ACHN (cell line): ENCODE data around the gene PBRM1.
A peak's percentile ranks its signal among the peaks of the same experiment; 100 is the strongest.
"Not testable (repeated sequence)": the region's sequence is repeated elsewhere in the genome, so short reads cannot be mapped to it uniquely, and the experiment has no call there.

Experiments used
- DNase-seq: peaks from one replicate; pipeline ENCODE4 v3.0.0-alpha.2; 2015
- in situ Hi-C: cut with HindIII; loops from 2 replicates; pipeline ENCODE4 v1.10.0; 2017; ENCODE audit warnings: low sequenced_read_pairs, low pct_ligation_motif_present, low pct_unique_long_range_greater_than_20kb

The PBRM1 gene

GRCh38 chr3:52685709-52686691, at the start of gene PBRM1, which contains the start of gene GNL3:
Gene PBRM1, minus strand, starts transcription at chr3:52685913.
Gene GNL3, plus strand, starts transcription at chr3:52686032. Its CDS starts 61 bp downstream, at chr3:52686093.
- peak; percentile 92 for DNase-seq
- in situ Hi-C loops: no loop called here

DNA sequence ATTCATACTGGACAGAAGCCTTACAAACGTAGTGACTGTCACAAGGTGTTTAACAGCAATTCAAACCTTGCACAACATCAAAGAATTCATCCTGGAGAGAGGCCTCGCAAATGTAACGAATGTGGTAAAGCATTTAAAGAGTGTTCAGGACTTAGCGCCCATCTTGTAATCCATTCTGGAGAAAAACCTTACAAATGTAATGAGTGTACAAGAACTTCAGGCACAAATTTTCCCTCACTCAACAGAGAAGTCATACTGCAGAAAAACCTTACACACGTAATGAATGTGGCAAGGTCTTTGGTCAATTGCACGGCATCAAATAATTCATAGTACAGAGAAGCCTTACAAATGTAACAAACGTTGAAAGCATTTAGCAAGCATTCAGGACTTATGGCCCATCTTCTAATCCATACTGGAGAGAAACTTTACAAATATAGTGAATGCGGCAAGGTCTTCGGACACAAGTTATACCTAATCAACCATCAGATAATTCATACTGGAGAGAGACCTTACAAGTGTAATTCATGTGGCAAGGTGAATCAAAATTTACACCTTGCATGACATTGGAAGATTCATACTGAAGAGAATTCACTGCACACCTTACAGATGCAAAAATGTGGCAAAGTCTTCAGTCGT, 47.7 kb upstream of the PBRM1 start:
- in situ Hi-C loops: no loop called here
- no peak for DNase-seq

DNA sequence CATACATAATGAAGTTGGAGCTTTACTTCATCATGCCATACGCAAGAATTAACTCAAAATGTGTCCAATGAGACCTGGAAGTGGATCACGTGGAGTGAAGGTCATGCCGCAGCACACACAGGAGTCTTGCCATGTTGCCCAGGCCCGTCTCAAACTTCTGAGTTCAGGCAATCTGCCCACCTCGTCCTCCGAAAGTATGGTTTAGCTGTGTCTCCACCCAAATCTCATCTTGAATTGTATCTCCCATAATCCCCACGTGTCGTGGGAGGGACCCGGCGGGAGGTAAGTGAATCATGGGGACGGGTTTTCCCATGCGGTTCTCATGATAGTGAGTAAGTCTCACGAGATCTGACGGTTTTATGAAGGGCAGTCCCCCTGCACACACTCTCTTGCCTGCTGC, 45.9 kb upstream of the PBRM1 start:
- DNase-seq: no peak
- in situ Hi-C loops: no loop called here

- in situ Hi-C loops: no loop called here
- no peak for DNase-seq
These were observed 45.0 kb upstream of the PBRM1 start for GRCh38 chr3:52730681-52731080.

DNA sequence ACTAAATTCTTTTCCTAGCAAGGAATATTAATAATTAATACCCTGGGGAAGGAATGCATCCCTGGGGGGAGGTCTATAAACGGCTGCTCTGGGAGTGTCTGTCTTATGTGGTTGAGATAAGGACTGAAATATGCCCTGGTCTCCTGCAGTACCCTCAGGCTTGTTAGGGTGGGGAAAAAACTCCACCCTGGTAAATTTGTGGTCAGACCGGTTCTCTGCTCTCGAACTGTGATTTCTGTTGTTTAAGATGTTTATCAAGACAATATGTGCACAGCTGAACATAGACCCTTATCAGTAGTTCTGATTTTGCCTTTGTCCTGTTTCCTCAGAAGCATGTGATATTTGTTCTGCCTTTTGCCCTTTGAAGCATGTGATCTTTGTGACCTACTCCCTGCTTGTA, 43.0 kb upstream of the PBRM1 start:
- DNase-seq, in situ Hi-C loops: not testable (repeated sequence)

- in situ Hi-C loops: no loop called here
- DNase-seq: no peak
These were observed 38.8 kb upstream of the PBRM1 start for GRCh38 chr3:52724511-52724910.

DNA sequence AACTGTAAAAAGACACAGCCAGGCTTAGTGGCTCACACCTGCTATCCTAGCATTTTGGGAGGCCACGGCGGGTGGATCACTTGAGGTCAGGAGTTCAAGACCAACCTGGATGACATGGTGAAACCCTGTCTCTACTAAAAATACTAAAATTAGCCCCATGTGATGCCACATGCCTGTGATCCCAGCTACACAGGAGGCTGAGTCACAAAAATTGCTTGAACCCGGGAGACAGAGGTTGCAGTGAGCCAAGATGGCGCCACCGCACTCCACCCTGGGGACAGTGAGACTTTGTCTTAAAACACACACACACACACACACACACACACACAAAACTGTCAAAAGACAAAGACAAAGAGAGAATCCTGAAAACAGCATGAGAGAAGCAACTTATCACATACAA, 38.2 kb upstream of the PBRM1 start:
- in situ Hi-C loops: no loop called here

DNA sequence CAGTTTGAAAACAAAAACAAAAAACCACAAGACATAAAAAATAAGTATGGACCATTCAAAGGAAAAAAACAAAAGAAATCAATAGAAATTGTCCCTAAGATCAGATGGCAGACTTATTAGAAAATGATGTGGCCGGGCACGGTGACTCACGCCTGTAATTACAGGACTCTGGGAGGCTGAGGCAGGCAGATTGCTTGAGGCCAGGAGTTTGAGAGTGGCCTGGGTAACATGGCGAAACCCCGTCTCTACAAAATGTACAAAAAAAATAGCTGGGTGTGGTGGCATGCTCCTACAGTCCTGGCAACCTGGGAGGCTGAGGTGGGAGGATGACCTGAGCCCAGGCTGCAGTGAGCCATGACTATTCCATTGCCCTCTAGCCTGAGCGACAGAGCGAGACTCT, 36.8 kb upstream of the PBRM1 start:
- DNase-seq: no peak
- in situ Hi-C loops: no loop called here

More for the DNA sequence above, 38.2 kb upstream of the PBRM1 start:
- DNase-seq: no peak

DNA sequence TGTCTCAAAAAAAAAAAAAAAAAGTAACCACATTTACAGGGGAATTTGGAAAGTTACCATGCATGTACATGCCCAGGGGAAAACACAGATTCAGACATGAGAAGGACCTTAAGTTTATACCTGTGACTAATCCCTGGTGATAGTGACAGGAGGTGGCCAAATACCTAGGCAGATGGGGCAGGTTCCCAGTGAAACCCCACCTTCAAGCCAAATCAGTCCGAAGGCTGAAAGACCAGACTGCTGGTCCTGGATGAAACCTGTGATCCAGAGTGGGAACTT, 36.0 kb upstream of the PBRM1 start:
- no peak for DNase-seq
- in situ Hi-C loops: no loop called here

DNA sequence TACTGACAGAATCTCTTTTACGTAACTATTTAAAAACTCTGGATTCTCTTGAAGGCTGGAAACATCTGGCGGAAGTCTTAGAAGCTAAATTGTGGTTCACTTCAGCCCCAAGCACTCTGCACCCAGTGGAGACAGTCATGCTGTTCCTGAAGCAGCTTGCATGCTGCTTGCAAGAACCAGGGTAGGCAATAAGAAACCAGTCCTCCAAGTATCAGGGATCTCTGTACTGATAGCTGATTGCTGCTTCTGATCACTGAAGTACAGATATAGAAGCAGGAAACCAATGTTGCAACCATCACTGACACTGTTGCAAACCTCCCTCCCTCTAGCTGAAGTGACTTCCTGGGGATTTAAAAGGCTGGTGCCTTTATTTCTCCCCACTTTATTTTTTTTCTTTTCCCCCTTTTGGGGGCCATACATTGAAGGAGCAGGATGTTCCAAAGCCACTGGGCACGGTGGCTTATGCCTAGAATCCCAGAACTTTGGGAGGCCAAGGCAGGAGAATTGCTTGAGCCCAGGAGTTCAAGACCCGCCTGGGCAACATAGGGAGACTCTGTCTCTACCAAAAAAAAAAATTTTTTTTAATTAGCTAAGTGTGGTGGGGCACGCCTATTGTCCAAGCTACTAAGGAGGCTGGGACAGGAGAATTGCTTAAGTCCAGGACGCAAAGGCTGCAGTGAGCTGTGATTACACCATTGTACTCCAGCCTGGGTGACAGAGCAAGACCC, 35.5 kb upstream of the PBRM1 start:
- in situ Hi-C loops: no loop called here
- no peak for DNase-seq

- DNase-seq: no peak
- in situ Hi-C loops: no loop called here
These were observed 33.9 kb upstream of the PBRM1 start for GRCh38 chr3:52719618-52720017.

DNA sequence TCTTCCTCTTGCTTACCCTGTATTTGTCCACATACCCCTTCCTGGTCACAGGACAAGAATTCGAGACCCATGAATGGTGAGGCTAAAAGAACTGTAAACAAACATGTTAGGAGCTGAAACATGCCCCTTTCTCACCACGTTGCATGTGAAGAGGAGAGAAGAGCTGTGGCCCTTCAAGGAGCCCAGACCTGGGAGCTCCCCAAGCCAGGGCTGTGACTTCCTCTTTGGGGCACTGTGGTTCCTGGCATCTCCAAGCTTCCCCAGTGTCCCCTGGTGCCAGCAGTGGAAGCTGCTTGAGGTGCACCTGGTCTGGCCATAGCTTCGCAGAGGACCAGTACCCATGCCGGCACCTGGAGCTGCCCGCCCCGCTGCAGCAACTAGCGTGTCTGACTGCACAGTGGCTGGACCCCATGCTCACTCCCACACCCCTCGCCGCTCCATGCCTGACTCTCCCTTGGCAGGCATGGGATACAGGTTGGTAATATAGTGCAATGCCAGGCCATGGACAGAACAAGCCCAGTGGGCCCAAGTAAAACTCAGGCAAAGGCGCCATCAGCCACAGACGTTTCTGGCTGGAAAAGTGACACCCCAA, 30.1 kb upstream of the PBRM1 start:
- DNase-seq: no peak
- in situ Hi-C loops: no loop called here

- in situ Hi-C loops: no loop called here
- no peak for DNase-seq
These were observed 28.9 kb upstream of the PBRM1 start for GRCh38 chr3:52714335-52715302.

DNA sequence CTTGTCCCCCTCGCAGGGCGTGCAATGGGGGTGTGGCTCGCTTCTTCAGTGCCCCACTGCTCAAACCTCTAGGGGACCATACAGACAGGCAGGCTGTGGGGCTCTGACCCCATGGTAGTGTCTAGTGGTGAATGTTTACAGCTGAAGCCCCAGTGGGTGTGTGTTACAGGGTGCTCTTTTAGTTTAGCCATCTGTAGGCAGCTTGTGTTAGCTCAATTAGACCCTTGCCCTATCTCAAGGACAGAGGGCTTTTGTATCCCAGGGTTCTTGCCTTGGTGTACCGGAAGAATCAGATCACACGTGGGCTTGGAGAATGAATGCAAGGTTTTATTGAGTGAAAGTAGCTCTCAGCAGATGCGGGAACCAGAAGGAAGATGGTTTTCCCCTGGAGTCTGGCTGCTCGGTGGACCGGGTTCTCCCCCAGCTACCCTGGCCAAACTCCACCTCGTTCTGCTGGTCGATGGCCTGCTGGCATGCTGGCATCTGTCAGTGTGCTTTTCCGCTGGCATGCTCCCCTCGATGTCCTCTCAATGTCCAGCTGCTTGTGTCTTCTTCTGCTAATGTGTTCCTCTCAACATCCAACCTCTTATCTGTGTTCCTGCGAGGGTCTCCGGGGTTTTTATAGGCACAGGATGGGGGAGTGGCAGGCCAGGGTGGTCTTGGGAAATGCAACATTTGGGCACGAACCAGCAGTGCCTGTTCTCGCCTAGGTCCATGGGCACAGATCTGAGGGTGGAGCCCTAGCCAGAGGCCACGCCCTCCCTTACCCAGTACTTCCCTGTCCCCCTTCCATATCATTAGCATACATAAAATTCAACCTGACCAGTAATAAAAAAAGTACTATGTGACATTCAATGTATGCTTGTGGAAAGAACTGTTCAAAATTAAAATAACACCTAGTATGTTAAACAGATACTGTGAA, 26.8 kb upstream of the PBRM1 start:
- in situ Hi-C loops: no loop called here
- no peak for DNase-seq

DNA sequence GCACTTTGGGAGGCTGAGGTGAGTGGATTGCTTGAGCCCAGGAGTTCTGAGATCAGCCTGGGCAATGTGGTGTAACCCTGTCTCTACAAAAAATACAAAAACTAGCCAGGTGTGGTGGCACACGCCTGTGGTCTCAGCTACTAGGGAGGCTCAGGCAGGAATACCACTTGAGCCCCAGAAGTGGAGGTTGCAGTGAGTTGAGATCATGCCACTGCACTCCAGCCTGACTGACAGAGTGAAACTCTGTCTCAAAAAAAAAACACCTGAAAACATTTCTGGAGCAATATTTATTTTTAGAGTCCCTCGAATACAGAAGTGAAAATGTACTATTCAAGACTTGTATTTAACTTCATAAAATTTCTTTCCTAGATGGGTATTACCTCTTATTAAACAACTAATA, 24.8 kb upstream of the PBRM1 start:
- DNase-seq: no peak
- in situ Hi-C loops: no loop called here

DNA sequence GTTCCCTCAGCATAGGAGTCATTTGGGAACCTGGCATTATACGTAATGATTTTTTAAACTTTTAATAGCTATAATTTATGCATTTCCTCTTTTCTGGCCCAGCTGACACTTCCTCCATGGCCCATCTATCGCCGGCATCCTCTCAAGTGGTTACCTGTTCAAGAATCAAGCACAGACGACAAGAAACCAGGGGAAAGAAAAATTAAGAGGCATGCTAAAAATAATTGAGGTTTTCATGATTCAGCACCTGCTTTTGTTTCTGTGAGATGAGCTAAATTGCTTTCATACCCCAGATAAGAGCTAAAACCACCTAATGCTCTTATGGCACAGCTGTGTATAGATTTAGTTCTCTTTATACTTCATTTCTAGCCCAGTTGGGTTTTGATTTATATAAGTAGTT, 21.9 kb upstream of the PBRM1 start:
- in situ Hi-C loops: no loop called here
- no peak for DNase-seq
